Inflammatory macrophage treated with lipopolysaccharide for 1 hour (primary cell): ENCODE results near the gene CCL5.
A peak's percentile ranks its signal among the peaks of the same experiment; 100 is the strongest.
"Not testable (repeated sequence)": the region's sequence is repeated elsewhere in the genome, so short reads cannot be mapped to it uniquely, and the experiment has no call there.

Experiments used
- DNase-seq, 2 donors: peaks; one replicate each; pipeline ENCODE4 v3.0.0-alpha.2; 2020 to 2022

Gene CCL5

DNA sequence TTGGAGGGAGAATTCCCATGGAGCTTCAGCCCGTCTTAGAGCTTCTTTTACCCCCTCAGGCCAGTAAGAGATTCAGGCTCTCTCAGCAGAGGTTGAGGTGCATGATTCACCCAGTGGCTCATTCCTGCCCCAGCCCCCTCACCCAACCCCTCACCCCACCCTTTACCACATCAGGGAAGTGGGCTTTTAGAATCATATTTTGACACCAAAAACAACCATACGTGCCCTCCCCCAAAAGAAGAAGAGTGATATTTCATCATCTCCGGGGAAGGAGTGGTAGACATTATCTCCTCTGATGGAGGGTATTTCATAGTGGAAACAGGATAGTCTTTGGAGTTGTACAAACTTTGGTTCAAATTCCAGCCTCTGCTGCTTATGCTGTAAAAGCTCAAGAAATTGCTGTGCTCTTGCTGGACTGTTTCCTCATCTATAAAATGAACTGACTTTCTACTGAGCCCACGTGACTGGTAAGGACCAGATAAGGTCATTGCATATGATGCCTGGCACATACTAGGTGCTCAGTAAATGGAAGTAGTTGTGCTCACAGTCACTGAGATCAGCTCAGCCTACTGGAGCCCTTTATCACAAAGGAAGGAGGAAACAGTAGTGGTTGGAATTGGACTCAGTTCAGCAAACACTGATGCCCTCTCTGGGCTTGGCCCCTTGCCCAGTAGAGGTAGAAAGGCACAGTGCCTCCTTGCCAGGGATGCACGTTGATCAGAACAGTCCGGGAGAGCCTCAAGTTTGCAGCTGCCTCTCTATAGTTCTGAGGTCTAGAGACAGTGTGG, 18.3 kb upstream of the CCL5 start:
- DNase-seq: peak in 1 of 2 donors; percentile 44

DNA sequence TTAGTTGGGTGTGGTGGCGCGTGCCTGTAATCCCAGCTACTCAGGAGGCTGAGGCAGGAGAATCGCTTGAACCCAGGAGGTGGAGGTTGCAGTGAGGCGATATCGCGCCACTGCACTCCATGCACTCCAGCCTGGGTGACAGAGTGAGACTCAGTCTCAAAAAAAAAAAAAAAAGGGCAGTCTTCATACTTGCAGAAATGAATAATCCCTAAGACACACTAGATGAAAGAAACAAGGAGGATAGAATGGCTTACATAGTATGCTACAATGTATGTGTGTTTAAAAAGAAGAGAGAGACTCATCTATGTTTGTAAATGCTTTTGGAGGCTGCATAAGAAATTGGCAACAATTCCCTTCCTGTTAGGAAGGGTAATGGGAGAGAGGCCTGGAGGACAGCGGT, 17.6 kb upstream of the CCL5 start:
- not testable (repeated sequence) for DNase-seq

DNA sequence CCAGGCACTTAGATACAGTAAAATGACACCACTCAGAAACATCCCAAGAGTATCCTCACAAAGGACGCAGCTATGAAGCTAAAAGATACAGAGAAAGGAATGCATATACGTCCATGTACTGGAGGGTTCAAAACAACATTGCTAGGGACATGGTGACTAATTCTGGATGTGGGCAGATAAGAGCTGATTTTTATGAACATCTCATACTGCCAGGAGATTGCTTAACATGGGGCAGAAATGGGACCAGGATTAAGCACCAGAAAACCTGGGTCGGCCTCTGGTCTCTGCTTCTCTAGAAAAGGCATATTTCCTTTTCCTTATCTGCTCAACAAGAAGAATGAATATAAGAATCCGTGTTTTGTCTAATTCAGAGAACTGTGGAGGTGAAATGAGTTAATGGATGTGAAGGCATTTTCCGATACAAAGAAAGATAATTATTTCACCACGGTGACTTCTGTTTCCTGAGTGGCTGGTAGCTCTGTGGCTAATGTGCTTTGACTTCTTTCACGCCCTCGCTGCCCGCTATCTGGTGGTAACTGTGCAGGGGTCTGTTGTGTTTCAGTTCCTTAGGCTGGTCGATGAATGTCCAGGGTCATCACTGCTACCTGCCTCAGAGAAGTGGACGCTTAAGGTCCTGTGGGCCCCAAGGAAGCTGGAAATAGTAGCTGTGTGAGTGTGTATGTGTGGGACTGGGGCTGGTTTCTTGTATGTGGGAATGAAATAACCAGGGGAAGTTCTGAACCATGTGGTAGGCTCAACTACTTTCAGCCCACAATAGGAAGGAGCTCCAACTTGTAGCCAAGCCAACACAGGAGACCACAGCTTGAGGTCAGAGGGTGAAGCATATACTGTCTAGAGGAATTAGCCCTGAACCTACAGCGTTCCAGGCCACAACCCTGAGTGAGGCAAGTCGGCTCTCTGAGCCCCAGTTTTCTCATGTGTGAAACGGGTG, 15.8 kb upstream of the CCL5 start:
- peak; percentile 69 to 92 for DNase-seq

- no peak for DNase-seq
These were observed 14.0 kb upstream of the CCL5 start for GRCh38 chr17:35894206-35894605.

GRCh38 chr17:35893751-35894150, 13.6 kb upstream of the CCL5 start:
- DNase-seq: no peak

DNA sequence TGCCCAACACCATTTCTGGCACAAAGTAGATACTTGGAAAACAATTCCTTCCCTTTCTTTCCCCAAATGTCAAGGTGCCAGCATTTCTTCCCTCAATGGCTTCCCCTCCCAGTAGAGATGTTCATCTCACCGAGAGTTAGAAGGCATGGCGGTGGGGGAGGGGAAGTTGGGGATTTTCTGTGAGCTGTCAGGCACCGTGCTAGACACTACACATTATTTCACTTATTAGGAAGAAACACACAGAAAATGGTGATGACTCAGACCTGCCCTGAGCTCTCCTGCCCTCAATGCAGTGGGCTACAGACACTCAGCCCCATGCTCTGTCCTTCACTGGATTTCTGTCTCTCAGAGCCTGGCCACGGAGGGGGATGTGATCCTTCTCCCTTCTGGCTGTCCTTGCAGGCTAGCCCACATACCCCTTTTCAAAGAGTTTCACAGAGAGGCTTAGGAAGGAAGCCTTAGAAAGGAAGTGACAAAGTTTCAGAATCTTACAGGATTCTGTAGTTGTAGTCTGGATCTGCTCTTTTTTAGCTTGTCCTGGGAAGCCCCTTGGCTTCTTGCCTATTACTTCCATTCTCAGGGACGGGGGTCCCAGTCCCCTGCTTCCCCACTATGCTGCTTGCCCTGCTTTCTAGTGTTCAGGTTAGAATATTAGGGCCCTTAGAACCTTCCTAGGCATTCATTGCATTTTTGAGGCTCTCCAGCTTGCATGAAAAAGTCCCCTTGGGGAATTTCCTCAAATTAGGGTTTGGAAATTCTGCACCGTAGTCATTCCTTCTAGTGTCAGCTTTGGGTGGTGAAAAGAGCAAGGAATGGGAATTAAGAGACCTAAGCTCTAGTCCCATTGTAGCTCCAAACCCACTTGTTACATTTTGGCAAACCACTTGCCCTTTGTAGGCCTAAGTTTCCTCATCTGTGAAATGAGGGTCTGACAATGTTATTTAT, 12.2 kb upstream of the CCL5 start:
- peak; percentile 92 to 95 for DNase-seq

DNA sequence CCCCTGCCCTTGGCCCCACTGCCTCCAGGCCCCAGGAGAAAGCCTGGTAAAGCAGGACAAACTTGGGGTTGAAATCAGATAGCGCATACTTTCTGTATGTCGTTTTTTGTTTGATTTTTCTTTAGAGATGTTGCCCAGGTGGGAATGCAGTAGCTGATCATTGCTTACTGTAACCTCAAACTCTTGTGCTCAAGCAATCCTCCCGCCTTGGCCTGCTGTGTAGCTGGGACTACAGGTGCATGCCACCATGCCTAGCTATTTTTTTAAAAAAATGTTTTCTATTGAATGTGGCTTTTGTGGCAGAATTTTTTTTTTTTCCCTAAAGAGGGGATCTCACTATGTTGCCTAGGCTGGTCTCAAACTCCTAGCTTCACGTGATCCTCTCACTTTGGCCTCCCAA, 11.1 kb upstream of the CCL5 start:
- DNase-seq: no peak

GRCh38 chr17:35890774-35891155, 10.6 kb upstream of the CCL5 start:
- DNase-seq: no peak

DNA sequence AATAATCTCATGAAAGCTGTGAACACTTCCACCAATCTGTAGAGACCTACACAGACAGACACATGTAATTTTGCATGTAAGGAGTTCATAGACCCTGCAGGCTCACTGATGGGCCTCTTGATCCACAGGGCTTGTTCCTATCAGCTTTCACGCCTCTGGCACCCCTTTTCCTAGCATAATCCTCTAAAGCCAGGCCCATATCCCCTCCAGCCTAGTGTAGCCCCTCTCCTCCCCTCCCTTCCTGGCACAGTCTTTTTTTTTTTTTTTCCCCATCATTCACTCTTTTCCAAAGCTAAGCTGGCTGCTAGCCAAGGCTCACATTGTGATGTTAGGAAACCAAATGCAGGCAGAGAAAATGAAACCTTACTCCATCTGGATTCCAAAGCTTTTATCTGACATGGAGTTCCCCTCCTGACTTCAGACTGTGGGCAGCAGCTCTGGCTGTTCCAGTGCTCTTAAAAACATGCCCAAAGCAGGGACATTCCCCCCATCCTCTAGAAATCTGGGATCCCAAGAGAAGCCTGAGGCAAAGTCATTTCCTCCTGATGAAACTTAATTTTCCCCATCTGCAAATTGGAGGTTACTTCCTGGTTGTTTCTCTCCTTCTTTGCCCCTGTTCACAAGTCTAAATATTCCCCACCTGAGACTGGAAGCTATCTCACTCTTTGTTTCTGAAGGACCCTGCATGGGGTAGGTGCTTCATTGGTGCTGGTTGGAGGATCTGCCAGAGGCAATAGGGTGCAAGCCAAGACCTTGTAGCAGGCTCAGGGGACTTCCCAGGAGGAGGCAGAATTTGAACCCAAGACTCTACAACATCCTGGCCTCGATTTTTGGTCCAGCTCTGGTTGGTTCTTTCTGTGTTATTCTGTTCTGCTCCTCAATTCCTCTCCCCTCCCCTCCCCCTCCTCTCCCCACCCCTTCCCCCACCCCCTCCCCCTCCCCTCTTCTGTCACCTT, 9.9 kb upstream of the CCL5 start:
- peak; percentile 73 to 89 for DNase-seq

- no peak for DNase-seq
These were observed 9.1 kb upstream of the CCL5 start for GRCh38 chr17:35889241-35889640.

- peak in 1 of 2 donors; percentile 23 for DNase-seq
These were observed 1.8 kb downstream of the CCL5 start for GRCh38 chr17:35878361-35878760.

- no peak for DNase-seq
These were observed 2.7 kb downstream of the CCL5 start for GRCh38 chr17:35877345-35878029.

DNA sequence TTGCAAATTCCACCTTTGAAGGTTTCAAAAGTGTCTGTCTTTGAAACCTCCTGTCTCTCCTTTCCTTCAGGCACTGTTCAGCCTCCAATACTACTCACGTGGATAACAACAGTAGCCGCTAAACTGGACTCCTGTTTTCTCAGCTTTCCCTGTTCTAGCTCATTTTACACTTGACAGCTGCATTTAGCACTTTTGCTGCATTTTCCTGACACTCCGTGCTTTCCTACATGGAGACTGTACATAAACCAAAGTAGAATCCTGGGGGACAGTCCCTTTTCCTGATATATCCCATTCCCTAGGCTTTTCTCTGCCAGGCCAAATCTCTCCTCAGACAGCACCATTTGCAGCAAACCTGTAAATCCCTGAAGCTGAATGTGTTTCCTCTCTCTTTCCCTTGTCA, 3.6 kb downstream of the CCL5 start:
- DNase-seq: no peak

DNA sequence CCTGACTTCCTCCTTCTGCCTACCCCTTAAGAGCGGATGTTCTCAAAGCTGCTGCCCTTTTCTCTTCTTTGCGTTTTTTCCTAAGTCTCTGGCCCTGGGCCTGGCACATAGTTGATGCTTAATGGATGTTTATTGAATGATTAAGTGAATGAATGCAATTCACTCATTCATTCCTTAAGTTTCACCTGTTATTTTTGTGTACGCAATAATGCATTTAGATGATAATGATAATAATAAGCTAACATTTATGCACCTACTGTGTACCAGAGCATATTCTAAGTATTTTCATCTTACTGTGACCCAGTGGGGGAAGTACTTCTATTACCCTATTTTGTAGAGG, 4.4 kb downstream of the CCL5 start:
- DNase-seq: no peak

- DNase-seq: no peak
These were observed 4.9 kb downstream of the CCL5 start for GRCh38 chr17:35875072-35875799.

GRCh38 chr17:35872196-35872980, 7.8 kb downstream of the CCL5 start:
- DNase-seq: no peak

GRCh38 chr17:35870906-35871819, 9.0 kb downstream of the CCL5 start:
- peak; percentile 52 to 59 for DNase-seq

DNA sequence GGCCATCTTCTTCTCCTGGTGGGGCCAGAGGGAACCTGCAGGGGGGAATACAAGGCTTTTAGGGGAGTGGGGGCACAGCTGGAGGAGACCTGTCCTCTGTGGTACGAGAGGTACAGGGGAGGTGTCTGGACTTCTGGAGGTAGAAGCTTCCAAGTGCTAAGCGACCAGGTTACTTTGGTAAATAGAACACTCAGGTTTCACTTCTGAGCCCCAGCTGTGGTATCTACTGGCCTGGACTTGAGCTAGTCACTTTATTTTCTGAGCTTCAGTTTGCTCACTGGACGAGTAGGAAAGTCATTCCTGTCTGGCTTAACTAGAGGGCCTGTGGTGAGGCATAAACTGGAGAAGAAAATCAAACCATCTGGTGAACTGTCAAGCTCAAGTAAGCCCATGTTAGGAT, 11.4 kb downstream of the CCL5 start, which contains the start of gene HEATR9:
Gene HEATR9, minus strand, starts transcription at position 155 of the 400 bp plus-strand sequence. Its CDS starts 149 bp downstream, at position 6.
- no peak for DNase-seq
